Keratinocyte (primary cell): Measurements from ENCODE around the gene CNIH2. TPM values are rescaled to one million over a fixed set of nuclear protein-coding genes. Genes with fewer than 3 reads are reported as not detected.

ENCODE experiments used
- DNase-seq: peaks from one replicate; pipeline ENCODE4 v3.0.0-alpha.2; 2011; ENCODE audit warnings: low read depth, missing footprints, low spot score
- FAIRE-seq: peaks from 2 replicates; lab custom pipeline; 2011; peaks lifted over from hg19 to GRCh38; lab: Jason Lieb, UNC
- H2AFZ ChIP-seq: 2 replicates; pipeline ENCODE4 v1.6.0; 2012; ENCODE audit warnings: low read length, control low read depth, inconsistent platforms; ENCODE audit not compliant: control insufficient read depth
- H3K27ac ChIP-seq: 2 replicates; pipeline ENCODE4 v1.5.1; 2011; ENCODE audit warnings: low read length; ENCODE audit not compliant: control insufficient read depth, insufficient read depth
- H3K27me3 ChIP-seq: 3 replicates; pipeline ENCODE4 v1.6.0; 2011; ENCODE audit warnings: low read length; ENCODE audit not compliant: control insufficient read depth, insufficient read depth; ENCODE audit errors: extremely low read depth
- H3K36me3 ChIP-seq, 2 experiments: 2 replicates in 1 of 2; 3 replicates in 1 of 2; pipeline ENCODE4 v1.5.1; 2011; ENCODE audit warnings: low read length in 2 of 2, mild to moderate bottlenecking in 1 of 2; ENCODE audit not compliant: control insufficient read depth in 2 of 2, insufficient read depth in 2 of 2; ENCODE audit errors: extremely low read depth in 1 of 2
- H3K4me1 ChIP-seq: 3 replicates; pipeline ENCODE4 v1.5.1; 2011; ENCODE audit warnings: low read length; ENCODE audit not compliant: control insufficient read depth, insufficient read depth; ENCODE audit errors: extremely low read depth
- H3K4me2 ChIP-seq: 3 replicates; pipeline ENCODE4 v1.6.0; 2011; ENCODE audit warnings: low read depth, low read length; ENCODE audit not compliant: control insufficient read depth, insufficient read depth; ENCODE audit errors: extremely low read depth
- H3K4me3 ChIP-seq, 3 experiments: fragments of 200-600 bp in 1 of 3; sonication (generic) in 1 of 3; 2 replicates in 2 of 3; 3 replicates in 1 of 3; pipeline ENCODE4 v1.5.1; 2011 to 2016; ENCODE audit warnings: low read length in 3 of 3, mild to moderate bottlenecking in 3 of 3, control low read depth in 2 of 3, inconsistent platforms in 1 of 3, low read depth in 1 of 3, mixed read lengths in 1 of 3, mixed run types in 1 of 3, moderate library complexity in 1 of 3; ENCODE audit not compliant: control insufficient read depth in 2 of 3, insufficient read depth in 2 of 3; ENCODE audit errors: extremely low read depth in 1 of 3
- H3K79me2 ChIP-seq: 2 replicates; pipeline ENCODE4 v1.6.0; 2012; ENCODE audit warnings: low read length; ENCODE audit not compliant: control insufficient read depth, insufficient read depth
- H3K9ac ChIP-seq: 3 replicates; pipeline ENCODE4 v1.6.0; 2011; ENCODE audit warnings: low read length; ENCODE audit not compliant: control insufficient read depth, insufficient read depth; ENCODE audit errors: extremely low read depth
- H3K9me1 ChIP-seq: 3 replicates; pipeline ENCODE4 v1.6.0; 2011; ENCODE audit warnings: low read length; ENCODE audit not compliant: control insufficient read depth, insufficient read depth; ENCODE audit errors: extremely low read depth
- H3K9me3 ChIP-seq: 2 replicates; pipeline ENCODE4 v1.5.1; 2012; ENCODE audit warnings: low read depth, low read length; ENCODE audit not compliant: control insufficient read depth
- H4K20me1 ChIP-seq: 3 replicates; pipeline ENCODE4 v1.6.0; 2011; ENCODE audit warnings: low read length; ENCODE audit not compliant: control insufficient read depth, insufficient read depth; ENCODE audit errors: extremely low read depth
- EZH2 ChIP-seq: IDR thresholded peaks from one replicate; pipeline ENCODE4 v1.6.1; 2012; ENCODE audit warnings: inconsistent platforms, mild to moderate bottlenecking, low read length, moderate library complexity
- dilution Hi-C: fragments of 300-500 bp; cut with MboI; formaldehyde crosslinking; loops from one replicate; pipeline ENCODE4 v1.7.0; 2020; ENCODE audit warnings: low sequenced_read_pairs; ENCODE audit not compliant: extremely low pct_ligation_motif_present
- polyA plus RNA-seq, 5 experiments: library from polyadenylated mRNA; depleted of rRNA in 3 of 5; stranded (reverse) in 3 of 5; stranded (forward) in 1 of 5; unstranded in 1 of 5; fragments of >200 nt; gene quantifications; 1 replicate in 1 of 5; 2 replicates in 3 of 5; 3 replicates in 1 of 5; pipeline versions ENCODE4 v1.2.1 to v1.2.3, GENCODE V29; 2011 to 2012; ENCODE audit warnings: missing spikeins in 2 of 5, low read depth in 1 of 5, low replicate concordance in 1 of 5
- TF ChIP-seq, protein P1 (sequence below), 3 experiments: IDR thresholded peaks in 1 of 3; conservative IDR thresholded peaks in 1 of 3; optimal IDR thresholded peaks in 1 of 3; 2 replicates in 2 of 3; 3 replicates in 1 of 3; pipeline versions ENCODE3 to v1.5.1; 2011; ENCODE audit warnings: low read length in 3 of 3, mild to moderate bottlenecking in 3 of 3, moderate library complexity in 2 of 3, control low read depth in 1 of 3, inconsistent platforms in 1 of 3; ENCODE audit not compliant: insufficient read depth in 2 of 3; ENCODE audit errors: extremely low read depth in 1 of 3

Gene CNIH2
- polyA plus RNA-seq, 1 donor (not counting 4 experiments of a cell fraction or from before 2014, with no cell fraction given) = 0.17 TPM

DNA sequence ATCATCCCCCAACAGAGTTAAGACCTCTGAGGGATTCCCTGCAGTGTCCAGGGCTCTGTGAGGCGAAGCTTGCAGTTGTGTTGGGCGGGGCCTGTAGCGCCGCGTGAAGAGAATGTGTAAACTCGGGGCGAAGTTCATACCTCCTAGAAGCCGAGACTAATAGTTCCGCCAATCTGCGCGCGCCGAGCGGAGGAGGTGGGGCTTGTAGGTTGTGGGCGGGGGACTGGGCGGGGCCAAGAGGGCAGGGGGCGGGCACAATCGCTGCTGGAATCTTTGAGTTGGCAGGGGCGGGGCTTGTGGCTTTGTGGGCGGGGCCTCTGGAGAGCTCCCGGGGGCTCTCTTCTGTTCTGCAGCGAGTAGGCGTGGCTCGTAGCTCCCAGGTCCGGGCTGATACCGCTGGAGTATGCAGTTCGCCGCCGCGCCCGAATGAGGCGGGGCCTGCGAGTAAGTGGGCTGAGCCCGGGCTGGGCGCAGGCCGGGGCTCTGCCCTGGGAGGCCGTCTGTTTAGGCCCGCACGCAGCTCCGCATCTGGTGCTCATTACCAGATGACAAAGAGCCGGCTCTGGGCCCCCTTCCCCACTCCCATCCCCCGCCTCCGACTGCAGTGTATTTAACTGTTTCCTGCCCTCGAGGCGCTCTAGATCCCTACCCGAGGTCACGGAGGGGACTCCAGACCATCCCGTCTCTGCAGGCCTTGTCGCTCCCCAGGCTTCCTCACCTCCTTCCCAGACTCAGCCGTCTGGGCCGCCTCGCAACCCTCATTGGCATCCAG lies 34.8 kb downstream of the CNIH2 start:
- Histone ChIP-seq H3K27me3 (peaks cover 16% of the 10 kb centered on the region), H3K9me3 (no peaks in the 10 kb centered on the region), H3K4me1 (peaks cover 5% of the 10 kb centered on the region), H3K9me1 (no peaks in the 10 kb centered on the region), H3K4me3 (peak overlapping the region; percentile 48 to 86 (median 70)), H3K9ac (peak overlapping the region; percentile 76), H4K20me1 (no peaks in the 10 kb centered on the region), H3K27ac (peak overlapping the region; percentile 72), H2AFZ (peak overlapping the region; percentile 97), H3K36me3 (no peaks in the 10 kb centered on the region), H3K4me2 (peak overlapping the region; percentile 95), H3K79me2 (no peaks in the 10 kb centered on the region)
- peak; percentile 29 for FAIRE-seq
- dilution Hi-C loops = no loop called here
- TF ChIP-seq, protein P1, sequence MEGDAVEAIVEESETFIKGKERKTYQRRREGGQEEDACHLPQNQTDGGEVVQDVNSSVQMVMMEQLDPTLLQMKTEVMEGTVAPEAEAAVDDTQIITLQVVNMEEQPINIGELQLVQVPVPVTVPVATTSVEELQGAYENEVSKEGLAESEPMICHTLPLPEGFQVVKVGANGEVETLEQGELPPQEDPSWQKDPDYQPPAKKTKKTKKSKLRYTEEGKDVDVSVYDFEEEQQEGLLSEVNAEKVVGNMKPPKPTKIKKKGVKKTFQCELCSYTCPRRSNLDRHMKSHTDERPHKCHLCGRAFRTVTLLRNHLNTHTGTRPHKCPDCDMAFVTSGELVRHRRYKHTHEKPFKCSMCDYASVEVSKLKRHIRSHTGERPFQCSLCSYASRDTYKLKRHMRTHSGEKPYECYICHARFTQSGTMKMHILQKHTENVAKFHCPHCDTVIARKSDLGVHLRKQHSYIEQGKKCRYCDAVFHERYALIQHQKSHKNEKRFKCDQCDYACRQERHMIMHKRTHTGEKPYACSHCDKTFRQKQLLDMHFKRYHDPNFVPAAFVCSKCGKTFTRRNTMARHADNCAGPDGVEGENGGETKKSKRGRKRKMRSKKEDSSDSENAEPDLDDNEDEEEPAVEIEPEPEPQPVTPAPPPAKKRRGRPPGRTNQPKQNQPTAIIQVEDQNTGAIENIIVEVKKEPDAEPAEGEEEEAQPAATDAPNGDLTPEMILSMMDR (optimal IDR thresholded peaks at IDR 0.05 in 1 of 3, IDR thresholded peaks at IDR 0.05 in 1 of 3, conservative IDR thresholded peaks at IDR 0.05 in 1 of 3; ENCODE audit: extremely low read depth in 1 of 3, insufficient read depth in 2 of 3, low read length in 3 of 3) = no peak
- TF ChIP-seq EZH2 = no peak
- DNase-seq = peak; percentile 93

DNA sequence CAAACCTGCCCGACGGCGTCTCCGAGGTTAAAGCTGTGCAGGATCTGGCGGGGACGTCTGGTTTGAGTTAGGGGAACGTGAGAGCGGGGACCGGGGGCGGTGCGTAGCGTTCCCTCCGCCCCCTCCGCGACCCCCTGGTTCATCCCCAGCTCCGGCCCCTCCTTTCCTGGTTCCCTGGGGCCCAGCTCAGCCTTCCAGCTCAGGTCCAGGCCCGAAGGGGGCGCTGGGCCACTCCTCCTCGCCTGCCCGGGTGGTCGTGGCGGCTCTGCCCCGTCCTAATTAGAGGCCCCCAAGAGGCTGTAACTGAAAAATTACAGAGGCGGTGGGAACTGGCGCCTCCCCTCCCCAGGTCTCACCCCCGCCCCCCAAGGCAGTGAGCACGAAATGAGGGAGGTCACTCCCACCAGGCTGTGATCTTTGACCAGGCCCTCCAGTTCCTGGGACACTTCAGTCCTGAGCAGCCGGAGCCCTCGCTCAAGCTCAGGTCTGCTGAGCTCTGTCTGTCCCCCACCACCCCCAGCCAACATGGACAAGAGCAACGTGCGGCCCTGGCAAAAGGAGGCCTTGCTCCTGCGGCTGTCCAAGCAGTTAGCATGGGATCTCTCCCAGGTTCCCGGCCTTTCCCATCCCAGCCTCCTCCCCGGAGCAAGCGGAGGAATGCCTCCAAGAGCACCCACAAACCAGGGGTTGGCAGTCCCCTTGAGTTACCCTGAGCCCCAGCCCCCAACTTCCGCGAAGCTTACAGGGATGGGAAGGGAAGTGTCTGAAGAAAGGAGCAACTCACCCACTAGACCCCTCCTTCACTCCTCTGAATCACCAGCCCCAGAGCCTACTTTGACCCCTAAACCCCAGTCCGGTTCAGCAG lies 35.6 kb downstream of the CNIH2 start:
- Histone ChIP-seq H3K9me3 (no peaks in the 10 kb centered on the region), H3K79me2 (no peaks in the 10 kb centered on the region), H2AFZ (peak overlapping the region; percentile 86), H3K36me3 (no peaks in the 10 kb centered on the region), H4K20me1 (no peaks in the 10 kb centered on the region), H3K9me1 (no peaks in the 10 kb centered on the region), H3K4me3 (peak overlapping the region in 1 of 3 experiments; percentile 46), H3K9ac (peak overlapping the region; percentile 54), H3K4me1 (peaks cover 13% of the 10 kb centered on the region), H3K27ac (peak overlapping the region; percentile 31), H3K4me2 (peak overlapping the region; percentile 77), H3K27me3 (peaks cover 16% of the 10 kb centered on the region)
- no peak for FAIRE-seq
- TF ChIP-seq, protein P1 (optimal IDR thresholded peaks at IDR 0.05 in 1 of 3, IDR thresholded peaks at IDR 0.05 in 1 of 3, conservative IDR thresholded peaks at IDR 0.05 in 1 of 3; ENCODE audit: extremely low read depth in 1 of 3, insufficient read depth in 2 of 3, low read length in 3 of 3) = no peak
- no peak for TF ChIP-seq EZH2
- no peak for DNase-seq
- dilution Hi-C loops = no loop called here
